CD4-positive, alpha-beta T cell treated with Interleukin-21 for 1 hour (primary cell): ENCODE measurements around the gene CCDC33.

ENCODE experiments used
- DNase-seq: peaks from one replicate; pipeline ENCODE4 v3.0.0-alpha.2; 2020

The CCDC33 gene

GRCh38 chr15:74235962-74236361 lies at the start of gene CCDC33:
Gene CCDC33, plus strand, starts transcription at chr15:74236326. Its CDS starts 394 bp downstream, at chr15:74236720.
- no peak for DNase-seq

- DNase-seq: no peak
Observed at GRCh38 chr15:74188216-74188615, 47.9 kb upstream of the CCDC33 start.

GRCh38 chr15:74191798-74192197 lies 44.3 kb upstream of the CCDC33 start:
- DNase-seq: no peak

GRCh38 chr15:74192751-74193150 lies 43.4 kb upstream of the CCDC33 start:
- no peak for DNase-seq

GRCh38 chr15:74193299-74193718 lies 42.8 kb upstream of the CCDC33 start:
- no peak for DNase-seq

GRCh38 chr15:74193905-74194304 lies 42.2 kb upstream of the CCDC33 start:
- no peak for DNase-seq

- no peak for DNase-seq
Observed at GRCh38 chr15:74194572-74195559, 41.3 kb upstream of the CCDC33 start.

GRCh38 chr15:74196175-74196574 lies 40.0 kb upstream of the CCDC33 start:
- DNase-seq: no peak

GRCh38 chr15:74197176-74197965 lies 38.8 kb upstream of the CCDC33 start:
- DNase-seq: no peak

- no peak for DNase-seq
Observed at GRCh38 chr15:74199297-74199652, 36.9 kb upstream of the CCDC33 start.

- no peak for DNase-seq
Observed at GRCh38 chr15:74200412-74200815, 35.7 kb upstream of the CCDC33 start.

- no peak for DNase-seq
Observed at GRCh38 chr15:74200871-74201419, 35.2 kb upstream of the CCDC33 start.

GRCh38 chr15:74201710-74202420 lies 34.3 kb upstream of the CCDC33 start:
- DNase-seq: no peak

GRCh38 chr15:74202452-74203401 lies 33.4 kb upstream of the CCDC33 start, which contains the start of gene STRA6:
Gene STRA6, minus strand, starts transcription at chr15:74202787. Its CDS starts 520 bp downstream, at chr15:74202267.
- DNase-seq: no peak

- no peak for DNase-seq
Observed at GRCh38 chr15:74203914-74204431, 32.2 kb upstream of the CCDC33 start.

- DNase-seq: no peak
Observed at GRCh38 chr15:74205582-74205947, 30.6 kb upstream of the CCDC33 start.

- DNase-seq: no peak
Observed at GRCh38 chr15:74206801-74207281, 29.3 kb upstream of the CCDC33 start.

GRCh38 chr15:74207652-74208440 lies 28.3 kb upstream of the CCDC33 start:
- DNase-seq: no peak

- no peak for DNase-seq
Observed at GRCh38 chr15:74208496-74208895, 27.6 kb upstream of the CCDC33 start.

GRCh38 chr15:74208901-74209559 lies 27.1 kb upstream of the CCDC33 start:
- DNase-seq: no peak
